Hematopoietic multipotent progenitor cell (in vitro differentiated cells): Measurements from ENCODE around the gene POU2F1. TPM values are rescaled to one million over a fixed set of nuclear protein-coding genes. Genes with fewer than 3 reads are reported as not detected.

Experiments used
- DNase-seq, 3 donors: peaks; one replicate each; pipeline ENCODE4 v3.0.0-alpha.2; 2011 to 2015; ENCODE audit warnings: low read depth in 2 of 3, low spot score in 2 of 3
- total RNA-seq: library from RNA; depleted of rRNA; stranded (reverse); fragments of >200 nt; gene quantifications from one replicate; pipeline ENCODE4 v1.2.3, GENCODE V29; 2012

Gene POU2F1
- total RNA-seq, 1 donor: 12.1 TPM

GRCh38 chr1:167457936-167458584 lies 237.4 kb downstream of the POU2F1 start:
- DNase-seq: no peak

GRCh38 chr1:167460836-167461235 lies 240.2 kb downstream of the POU2F1 start:
- no peak for DNase-seq

GRCh38 chr1:167462341-167462740 lies 241.7 kb downstream of the POU2F1 start:
- DNase-seq: no peak

- no peak for DNase-seq
These were observed 242.4 kb downstream of the POU2F1 start for GRCh38 chr1:167463080-167463479.

- DNase-seq: no peak
These were observed 243.3 kb downstream of the POU2F1 start for GRCh38 chr1:167463875-167464575.

GRCh38 chr1:167465018-167465417 lies 244.3 kb downstream of the POU2F1 start:
- DNase-seq: no peak

GRCh38 chr1:167465743-167466142 lies 245.1 kb downstream of the POU2F1 start:
- no peak for DNase-seq

GRCh38 chr1:167467126-167467710 lies 246.5 kb downstream of the POU2F1 start:
- no peak for DNase-seq

GRCh38 chr1:167467752-167468151 lies 247.1 kb downstream of the POU2F1 start:
- DNase-seq: no peak

GRCh38 chr1:167469280-167469965 lies 248.7 kb downstream of the POU2F1 start:
- no peak for DNase-seq

- DNase-seq: no peak
These were observed 250.9 kb downstream of the POU2F1 start for GRCh38 chr1:167471568-167471967.

GRCh38 chr1:167472752-167473521 lies 252.3 kb downstream of the POU2F1 start:
- DNase-seq: no peak

GRCh38 chr1:167473761-167474160 lies 253.1 kb downstream of the POU2F1 start:
- DNase-seq: no peak

GRCh38 chr1:167474191-167474641 lies 253.5 kb downstream of the POU2F1 start:
- DNase-seq: no peak

GRCh38 chr1:167476061-167476460 lies 255.4 kb downstream of the POU2F1 start:
- no peak for DNase-seq

Other genes starting within 250 kb of the POU2F1 start
- gene ILDR2, start 245.3 kb upstream of the POU2F1 start, total RNA-seq: 0.27 TPM
- gene MAEL, start 231.6 kb upstream of the POU2F1 start, total RNA-seq: not detected
- gene GPA33, start 130.5 kb upstream of the POU2F1 start, total RNA-seq: 3.5 TPM
- gene STYXL2, start 126.8 kb upstream of the POU2F1 start, total RNA-seq: 0.27 TPM